CD14-positive monocyte (primary cell): ENCODE measurements around the gene IGF2R. TPM values are rescaled to one million over a fixed set of nuclear protein-coding genes. Genes with fewer than 3 reads are reported as not detected.

Source experiments
- DNase-seq, 3 donors: peaks; one replicate each; pipeline ENCODE4 v3.0.0-alpha.2; 2011 to 2022
- H2AFZ ChIP-seq: 2 replicates; pipeline ENCODE4 v1.6.0; 2012; ENCODE audit warnings: mild to moderate bottlenecking, low read depth, low read length, inconsistent platforms; ENCODE audit not compliant: insufficient read depth, poor library complexity, severe bottlenecking
- H3K27ac ChIP-seq, 2 donors: 1 replicate in 1 of 2; 2 replicates in 1 of 2; pipeline ENCODE4 v1.5.1; 2012 to 2013; ENCODE audit warnings: low read length in 2 of 2, control low read depth in 1 of 2, inconsistent platforms in 1 of 2, low read depth in 1 of 2, mild to moderate bottlenecking in 1 of 2
- H3K27me3 ChIP-seq, 2 donors: one replicate each; pipeline versions ENCODE4 v1.6.0 to v1.6.1; 2011 to 2013; ENCODE audit warnings: low read length in 2 of 2; ENCODE audit not compliant: control insufficient read depth in 2 of 2, insufficient read depth in 2 of 2
- H3K36me3 ChIP-seq, 2 donors: replicated peaks in 1 of 2; 1 replicate in 1 of 2; 2 replicates in 1 of 2; pipeline versions ENCODE4 v1.5.1 to v1.6.1; 2012 to 2013; ENCODE audit warnings: low read length in 2 of 2, control low read depth in 1 of 2, inconsistent platforms in 1 of 2, mild to moderate bottlenecking in 1 of 2; ENCODE audit not compliant: insufficient read depth in 2 of 2, control insufficient read depth in 1 of 2
- H3K4me1 ChIP-seq, 2 donors: 1 replicate in 1 of 2; 2 replicates in 1 of 2; pipeline versions ENCODE4 v1.5.1 to v1.6.1; 2012 to 2013; ENCODE audit warnings: low read length in 2 of 2, control low read depth in 1 of 2, inconsistent platforms in 1 of 2, mild to moderate bottlenecking in 1 of 2, moderate library complexity in 1 of 2; ENCODE audit not compliant: insufficient read depth in 2 of 2, control insufficient read depth in 1 of 2
- H3K4me2 ChIP-seq: replicated peaks from 2 replicates; pipeline ENCODE3; 2012; ENCODE audit warnings: low read length, moderate library complexity, mild to moderate bottlenecking; ENCODE audit not compliant: poor library complexity, severe bottlenecking; ENCODE audit errors: extremely low read depth
- H3K4me3 ChIP-seq, 3 experiments: fragments of 200-600 bp in 1 of 3; sonication (generic) in 1 of 3; replicated peaks in 1 of 3; 1 replicate in 2 of 3; 2 replicates in 1 of 3; pipeline ENCODE4 v1.5.1; 2011 to 2013; ENCODE audit warnings: low read length in 3 of 3, mild to moderate bottlenecking in 3 of 3, control low read depth in 2 of 3, low read depth in 2 of 3, inconsistent platforms in 1 of 3, moderate library complexity in 1 of 3
- H3K79me2 ChIP-seq: 2 replicates; pipeline ENCODE4 v1.6.0; 2012; ENCODE audit warnings: mild to moderate bottlenecking, control low read depth, inconsistent platforms, low read length, moderate library complexity; ENCODE audit not compliant: insufficient read depth
- H3K9ac ChIP-seq: 2 replicates; pipeline ENCODE4 v1.6.0; 2017; ENCODE audit warnings: low read length, mild to moderate bottlenecking; ENCODE audit not compliant: insufficient read depth, poor library complexity, severe bottlenecking
- H3K9me3 ChIP-seq, 2 donors: replicated peaks in 1 of 2; 1 replicate in 1 of 2; 2 replicates in 1 of 2; pipeline versions ENCODE4 v1.5.1 to v1.6.1; 2012 to 2013; ENCODE audit warnings: low read length in 2 of 2, control low read depth in 1 of 2; ENCODE audit not compliant: control insufficient read depth in 1 of 2, insufficient read depth in 1 of 2
- H4K20me1 ChIP-seq: 2 replicates; pipeline ENCODE4 v1.6.0; 2012; ENCODE audit warnings: mild to moderate bottlenecking, low read length, control low read depth, moderate library complexity; ENCODE audit not compliant: insufficient read depth
- H3K27ac Mint-ChIP-seq, 7 donors: one replicate each; pipeline ENCODE4 v1.8.0; 2020; ENCODE audit warnings: mild to moderate bottlenecking in 7 of 7, mixed read lengths in 7 of 7, moderate library complexity in 6 of 7, inconsistent platforms in 2 of 7
- H3K27me3 Mint-ChIP-seq, 3 donors: one replicate each; pipeline ENCODE4 v1.8.0; 2021 to 2022; ENCODE audit warnings: low read depth in 3 of 3, mild to moderate bottlenecking in 3 of 3, mixed read lengths in 3 of 3, moderate library complexity in 3 of 3, inconsistent platforms in 1 of 3
- H3K36me3 Mint-ChIP-seq, 2 donors: one replicate each; pipeline ENCODE4 v1.8.0; 2020; ENCODE audit warnings: mixed read lengths in 2 of 2, inconsistent platforms in 1 of 2, mild to moderate bottlenecking in 1 of 2
- H3K4me1 Mint-ChIP-seq: one replicate; pipeline ENCODE4 v1.8.0; 2020; ENCODE audit warnings: mild to moderate bottlenecking, mixed read lengths
- H3K4me3 Mint-ChIP-seq, 2 donors: one replicate each; pipeline ENCODE4 v1.8.0; 2020; ENCODE audit warnings: mild to moderate bottlenecking in 2 of 2, mixed read lengths in 2 of 2, moderate library complexity in 1 of 2
- H3K9me3 Mint-ChIP-seq, 7 donors: one replicate each; pipeline ENCODE4 v1.8.0; 2020 to 2022; ENCODE audit warnings: mixed read lengths in 7 of 7, mild to moderate bottlenecking in 6 of 7, moderate library complexity in 6 of 7, inconsistent platforms in 2 of 7
- WGBS: methylation state at CpG from one replicate; pipeline ENCODE4 v1.1.5; 2013; ENCODE audit warnings: missing lambda C conversion rate; ENCODE audit not compliant: insufficient coverage; 5-methylcytosine and 5-hydroxymethylcytosine counted together
- intact Hi-C, 2 donors: fragments of 100-400 bp; cut with micrococcal nuclease; formaldehyde crosslinking; loops; one replicate each; pipeline versions ENCODE4 v1.15.0 to v1.15.1; 2023
- polyA plus RNA-seq, 3 donors: library from polyadenylated mRNA; depleted of rRNA in 1 of 3; unstranded in 2 of 3; stranded (reverse) in 1 of 3; fragments of 300-500 nt in 2 of 3; fragments of >200 nt in 1 of 3; fragmentation: Illumina TruSeq in 2 of 3; gene quantifications; 1 replicate in 2 of 3; 2 replicates in 1 of 3; pipeline ENCODE4 v1.2.3, GENCODE V29; 2012 to 2021
- TF ChIP-seq, protein P1 (sequence below): fragments of 200-600 bp; IDR thresholded peaks from one replicate; pipeline ENCODE4 v1.8.0; 2022; ENCODE audit warnings: antibody characterized with exemption, mild to moderate bottlenecking

IGF2R gene
- polyA plus RNA-seq, 3 donors = 6.9 to 44.8 (median 8.2) TPM

DNA sequence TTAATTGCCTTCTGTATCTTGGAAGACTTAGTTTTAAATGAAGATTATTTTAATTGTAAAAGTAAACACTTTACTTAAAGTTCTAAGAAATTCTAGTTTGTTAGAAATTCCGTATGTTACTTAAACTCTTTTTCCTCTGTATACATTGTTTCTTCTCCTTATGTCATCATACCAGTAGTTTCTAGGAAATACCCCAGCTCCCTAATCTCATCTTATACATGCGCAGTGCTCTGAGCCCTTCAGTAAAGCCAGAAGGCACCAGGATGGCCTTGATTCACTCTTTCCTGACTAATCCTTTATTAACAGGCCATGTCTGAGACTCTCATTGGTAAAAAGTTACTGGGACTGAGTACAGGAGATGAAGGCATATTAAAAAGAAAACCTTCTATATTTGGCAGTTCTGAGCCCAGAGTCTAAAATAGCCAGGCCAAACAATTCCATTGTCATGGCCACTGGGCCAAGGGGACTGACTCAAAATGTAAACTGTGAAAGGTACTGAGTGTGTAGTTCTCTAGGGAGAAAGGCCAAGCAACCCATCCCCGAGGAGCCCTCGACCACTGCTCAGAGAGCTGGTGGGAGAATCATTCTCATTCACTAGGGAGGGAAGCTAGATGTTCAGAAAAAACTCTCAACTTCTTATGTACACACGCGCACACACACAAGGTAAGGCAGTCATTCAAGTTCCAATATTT, 177.7 kb downstream of the IGF2R start:
- Mint-ChIP-seq H3K4me1 (no peaks in the 10 kb centered on the region), H3K4me3 (no peak overlapping the region), H3K9me3 (peaks cover 0 to 5% (median 0%) of the 10 kb centered on the region in 7 donors), H3K27ac (no peak overlapping the region), H3K27me3 (peaks cover 3 to 7% (median 6%) of the 10 kb centered on the region in 3 donors), H3K36me3 (no peaks in the 10 kb centered on the region)
- intact Hi-C loops = no loop called here
- Histone ChIP-seq H3K9me3 (no peaks in the 10 kb centered on the region), H3K4me3 (no peak overlapping the region), H3K4me1 (no peaks in the 10 kb centered on the region), H2AFZ (no peak overlapping the region), H3K79me2 (no peaks in the 10 kb centered on the region), H3K27ac (no peak overlapping the region), H3K36me3 (no peaks in the 10 kb centered on the region), H3K4me2 (no peak overlapping the region), H4K20me1 (no peaks in the 10 kb centered on the region), H3K9ac (no peak overlapping the region), H3K27me3 (peaks cover 2 to 3% of the 10 kb centered on the region in 2 donors)
- TF ChIP-seq, protein P1, sequence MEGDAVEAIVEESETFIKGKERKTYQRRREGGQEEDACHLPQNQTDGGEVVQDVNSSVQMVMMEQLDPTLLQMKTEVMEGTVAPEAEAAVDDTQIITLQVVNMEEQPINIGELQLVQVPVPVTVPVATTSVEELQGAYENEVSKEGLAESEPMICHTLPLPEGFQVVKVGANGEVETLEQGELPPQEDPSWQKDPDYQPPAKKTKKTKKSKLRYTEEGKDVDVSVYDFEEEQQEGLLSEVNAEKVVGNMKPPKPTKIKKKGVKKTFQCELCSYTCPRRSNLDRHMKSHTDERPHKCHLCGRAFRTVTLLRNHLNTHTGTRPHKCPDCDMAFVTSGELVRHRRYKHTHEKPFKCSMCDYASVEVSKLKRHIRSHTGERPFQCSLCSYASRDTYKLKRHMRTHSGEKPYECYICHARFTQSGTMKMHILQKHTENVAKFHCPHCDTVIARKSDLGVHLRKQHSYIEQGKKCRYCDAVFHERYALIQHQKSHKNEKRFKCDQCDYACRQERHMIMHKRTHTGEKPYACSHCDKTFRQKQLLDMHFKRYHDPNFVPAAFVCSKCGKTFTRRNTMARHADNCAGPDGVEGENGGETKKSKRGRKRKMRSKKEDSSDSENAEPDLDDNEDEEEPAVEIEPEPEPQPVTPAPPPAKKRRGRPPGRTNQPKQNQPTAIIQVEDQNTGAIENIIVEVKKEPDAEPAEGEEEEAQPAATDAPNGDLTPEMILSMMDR = no peak
- DNase-seq = no peak
- no CpG with 5 or more reads among the region's 6 CpGs for WGBS

DNA sequence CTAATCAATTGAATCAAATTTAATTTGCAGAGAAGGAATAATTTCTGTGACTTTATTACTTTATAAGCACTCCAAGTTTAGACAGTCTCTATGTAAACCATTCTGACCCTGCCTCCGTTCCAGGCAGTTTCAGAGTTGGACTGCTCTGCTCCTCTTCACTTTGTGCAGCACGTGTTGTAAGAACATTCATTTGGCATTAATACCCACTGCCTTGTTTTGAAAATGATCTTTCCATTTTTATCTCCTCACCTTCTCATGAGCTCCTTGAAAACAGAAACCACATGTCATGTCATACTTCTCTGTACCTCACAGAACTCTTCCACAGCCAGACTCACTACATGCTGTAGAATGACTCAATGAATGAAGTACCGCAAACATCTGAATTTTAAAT, 178.3 kb downstream of the IGF2R start:
- WGBS = 100% methylated on average over 1 of the region's 3 CpGs
- no peak overlapping the region for H3K4me2 ChIP-seq
- H3K79me2 ChIP-seq = no peaks in the 10 kb centered on the region
- intact Hi-C loops = no loop called here
- no peak overlapping the region for H2AFZ ChIP-seq
- Mint-ChIP-seq H3K4me1 (no peaks in the 10 kb centered on the region), H3K27me3 (peaks cover 5 to 7% (median 6%) of the 10 kb centered on the region in 3 donors), H3K27ac (no peak overlapping the region), H3K4me3 (no peak overlapping the region), H3K36me3 (no peaks in the 10 kb centered on the region), H3K9me3 (peaks cover 0 to 5% (median 0%) of the 10 kb centered on the region in 7 donors)
- DNase-seq = no peak
- no peak overlapping the region for H3K4me3 ChIP-seq
- no peaks in the 10 kb centered on the region for H4K20me1 ChIP-seq
- H3K4me1 ChIP-seq = no peaks in the 10 kb centered on the region
- no peaks in the 10 kb centered on the region for H3K36me3 ChIP-seq
- TF ChIP-seq, protein P1 = no peak
- no peaks in the 10 kb centered on the region for H3K9me3 ChIP-seq
- H3K27me3 ChIP-seq = peaks cover 2 to 3% of the 10 kb centered on the region in 2 donors
- H3K27ac ChIP-seq = no peak overlapping the region
- no peak overlapping the region for H3K9ac ChIP-seq
